ENCODE data around the gene HOOK2.

Gene HOOK2

GRCh38 chr19:12782174-12782423, 6.7 kb upstream of the HOOK2 start:
- H2AFZ ChIP-seq (ENCODE audit: low read length): peak overlapping the region; percentile 59; the same call in 1 of the 2 replicates
- no peak for TF ChIP-seq EZH2phosphoT487 (IDR thresholded peaks at IDR 0.05; ENCODE audit: borderline replicate concordance)
- TF ChIP-seq CTCF (conservative IDR thresholded peaks at IDR 0.05; ENCODE audit: low read length): no peak

GRCh38 chr19:12779162-12779993, 4.0 kb upstream of the HOOK2 start:
- peak overlapping the region; percentile 79 for H3K9ac ChIP-seq (ENCODE audit: low read depth, low read length, poor library complexity, severe bottlenecking)
- H3K4me2 ChIP-seq (ENCODE audit: low read depth, low read length, poor library complexity, severe bottlenecking): peak overlapping the region; percentile 98

More at GRCh38 chr19:12782174-12782423, 6.7 kb upstream of the HOOK2 start:
- Histone ChIP-seq H3K4me1 (ENCODE audit: insufficient read depth, low read length, poor library complexity, severe bottlenecking) (peaks cover 46% of the 10 kb centered on the region), H3K79me2 (ENCODE audit: insufficient read depth, low read length) (no peaks in the 10 kb centered on the region), H3K36me3 (ENCODE audit: insufficient read depth, low read length) (no peaks in the 10 kb centered on the region), H3K4me2 (ENCODE audit: low read depth, low read length, poor library complexity, severe bottlenecking) (peak overlapping the region; percentile 60), H3K9me2 (replicated peaks; ENCODE audit: low read depth, low read length) (no peaks in the 10 kb centered on the region), H3F3A (ENCODE audit: low read depth) (no peaks in the 10 kb centered on the region; the same call in 1 of the 2 replicates), H3K9ac (ENCODE audit: low read depth, low read length, poor library complexity, severe bottlenecking) (peak overlapping the region; percentile 58), H4K20me1 (ENCODE audit: insufficient read depth, low read length, poor library complexity, severe bottlenecking) (no peaks in the 10 kb centered on the region), H3K9me3 (ENCODE audit: insufficient read depth, low read depth, low read length) (no peaks in the 10 kb centered on the region), H3K27me3 (ENCODE audit: insufficient read depth, low read length, poor library complexity, severe bottlenecking) (no peaks in the 10 kb centered on the region), H3K4me3 (ENCODE audit: low read length, poor library complexity, severe bottlenecking) (peak overlapping the region; percentile 64)

GRCh38 chr19:12778905-12779161, 3.5 kb upstream of the HOOK2 start:
- H3K36me3 ChIP-seq (ENCODE audit: insufficient read depth, low read length): no peaks in the 10 kb centered on the region
- H3K9me2 ChIP-seq (replicated peaks; ENCODE audit: low read depth, low read length): no peaks in the 10 kb centered on the region
- no peaks in the 10 kb centered on the region for H4K20me1 ChIP-seq (ENCODE audit: insufficient read depth, low read length, poor library complexity, severe bottlenecking)
- no peaks in the 10 kb centered on the region for H3F3A ChIP-seq (ENCODE audit: low read depth)
- no peaks in the 10 kb centered on the region for H3K79me2 ChIP-seq (ENCODE audit: insufficient read depth, low read length)
- peak overlapping the region; percentile 98 for H3K4me2 ChIP-seq (ENCODE audit: low read depth, low read length, poor library complexity, severe bottlenecking)
- H3K27me3 ChIP-seq (ENCODE audit: insufficient read depth, low read length, poor library complexity, severe bottlenecking): no peaks in the 10 kb centered on the region
- H3K4me1 ChIP-seq (ENCODE audit: insufficient read depth, low read length, poor library complexity, severe bottlenecking): peaks cover 36% of the 10 kb centered on the region
- H3K9me3 ChIP-seq (ENCODE audit: insufficient read depth, low read depth, low read length): no peaks in the 10 kb centered on the region
- TF ChIP-seq EZH2phosphoT487 (IDR thresholded peaks at IDR 0.05; ENCODE audit: borderline replicate concordance) (no peak), CTCF (conservative IDR thresholded peaks at IDR 0.05; ENCODE audit: low read length) (no peak)
- peak overlapping the region; percentile 79 for H3K9ac ChIP-seq (ENCODE audit: low read depth, low read length, poor library complexity, severe bottlenecking)
- peak overlapping the region; percentile 79 for H3K4me3 ChIP-seq (ENCODE audit: low read length, poor library complexity, severe bottlenecking)
- peak overlapping the region; percentile 88 for H2AFZ ChIP-seq (ENCODE audit: low read length)

More at GRCh38 chr19:12779162-12779993, 4.0 kb upstream of the HOOK2 start:
- H3K4me3 ChIP-seq (ENCODE audit: low read length, poor library complexity, severe bottlenecking): peak overlapping the region; percentile 79
- no peaks in the 10 kb centered on the region for H3K36me3 ChIP-seq (ENCODE audit: insufficient read depth, low read length)
- no peaks in the 10 kb centered on the region for H4K20me1 ChIP-seq (ENCODE audit: insufficient read depth, low read length, poor library complexity, severe bottlenecking)
- TF ChIP-seq CTCF (conservative IDR thresholded peaks at IDR 0.05; ENCODE audit: low read length): peak; percentile 26
- no peak for TF ChIP-seq EZH2phosphoT487 (IDR thresholded peaks at IDR 0.05; ENCODE audit: borderline replicate concordance)
- H3F3A ChIP-seq (ENCODE audit: low read depth): no peaks in the 10 kb centered on the region
- peaks cover 36% of the 10 kb centered on the region for H3K4me1 ChIP-seq (ENCODE audit: insufficient read depth, low read length, poor library complexity, severe bottlenecking)
- H3K27me3 ChIP-seq (ENCODE audit: insufficient read depth, low read length, poor library complexity, severe bottlenecking): no peaks in the 10 kb centered on the region
- H3K79me2 ChIP-seq (ENCODE audit: insufficient read depth, low read length): no peaks in the 10 kb centered on the region
- no peaks in the 10 kb centered on the region for H3K9me3 ChIP-seq (ENCODE audit: insufficient read depth, low read depth, low read length)
- H2AFZ ChIP-seq (ENCODE audit: low read length): peak overlapping the region; percentile 23; the same call in 1 of the 2 replicates
- no peaks in the 10 kb centered on the region for H3K9me2 ChIP-seq (replicated peaks; ENCODE audit: low read depth, low read length)
